ENCODE results near the gene FGD5.
A peak's percentile ranks its signal among the peaks of the same experiment; 100 is the strongest.

FGD5 gene

GRCh38 chr3:14938954-14939353 lies 120.2 kb downstream of the FGD5 start:
- TF ChIP-seq ZFX (IDR thresholded peaks at IDR 0.05; ENCODE audit: borderline replicate concordance): no peak
- no peak for TF ChIP-seq CTCF (IDR thresholded peaks at IDR 0.05)
- H3K27ac ChIP-seq: no peak overlapping the region

- no peak overlapping the region for H3K27ac ChIP-seq
- TF ChIP-seq ZFX (IDR thresholded peaks at IDR 0.05; ENCODE audit: borderline replicate concordance) (no peak), CTCF (IDR thresholded peaks at IDR 0.05) (no peak)
Observed at GRCh38 chr3:14941871-14942270, 123.1 kb downstream of the FGD5 start.

GRCh38 chr3:14943042-14943441 lies 124.3 kb downstream of the FGD5 start:
- no peak overlapping the region for H3K27ac ChIP-seq
- no peak for TF ChIP-seq CTCF (IDR thresholded peaks at IDR 0.05)
- TF ChIP-seq ZFX (IDR thresholded peaks at IDR 0.05; ENCODE audit: borderline replicate concordance): no peak

- TF ChIP-seq CTCF (IDR thresholded peaks at IDR 0.05) (no peak), ZFX (IDR thresholded peaks at IDR 0.05; ENCODE audit: borderline replicate concordance) (no peak)
- peak overlapping the region; percentile 99 for H3K27ac ChIP-seq
Observed at GRCh38 chr3:14946236-14946635, 127.5 kb downstream of the FGD5 start.

GRCh38 chr3:14946739-14947099 lies 128.0 kb downstream of the FGD5 start:
- peak overlapping the region; percentile 99 for H3K27ac ChIP-seq
- TF ChIP-seq ZFX (IDR thresholded peaks at IDR 0.05; ENCODE audit: borderline replicate concordance) (no peak), CTCF (IDR thresholded peaks at IDR 0.05) (no peak)

- TF ChIP-seq CTCF (IDR thresholded peaks at IDR 0.05): no peak
- no peak for TF ChIP-seq ZFX (IDR thresholded peaks at IDR 0.05; ENCODE audit: borderline replicate concordance)
- H3K27ac ChIP-seq: peak within 1 kb of the TSS; percentile 99
Observed at GRCh38 chr3:14947100-14947885, 128.5 kb downstream of the FGD5 start, which contains the start of gene NR2C2. Gene NR2C2, plus strand, starts transcription at chr3:14947583. Its CDS starts 56,332 bp downstream, at chr3:15003915.

GRCh38 chr3:14947886-14948608 lies 129.3 kb downstream of the FGD5 start:
- H3K27ac ChIP-seq: peak overlapping the region; percentile 99
- TF ChIP-seq ZFX (IDR thresholded peaks at IDR 0.05; ENCODE audit: borderline replicate concordance): no peak
- TF ChIP-seq CTCF (IDR thresholded peaks at IDR 0.05): no peak
